ENCODE data around the gene HNRNPH2.

DNA sequence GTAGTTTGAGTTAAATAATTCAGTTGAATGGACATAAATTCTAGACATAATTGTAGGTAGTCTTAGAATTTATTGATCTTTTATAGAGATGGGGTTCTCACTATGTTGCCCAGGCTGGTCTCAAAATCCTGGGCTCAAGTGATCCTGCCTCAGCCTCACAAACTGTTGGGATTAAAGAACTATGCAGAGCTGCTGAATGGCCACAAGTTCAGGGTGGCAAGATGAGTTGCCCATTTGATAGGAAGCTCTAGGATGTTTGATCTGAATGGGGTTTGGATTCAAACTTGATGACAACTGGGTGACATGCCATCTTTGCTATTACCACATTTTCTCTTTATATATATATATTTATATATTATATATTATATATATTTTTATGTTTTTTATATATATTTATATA is 13.7 kb upstream of the HNRNPH2 start:
- TF ChIP-seq POLR2A (IDR thresholded peaks at IDR 0.05) (no peak), EP300 (IDR thresholded peaks at IDR 0.05) (no peak)
- TF ChIP-seq, protein P1, sequence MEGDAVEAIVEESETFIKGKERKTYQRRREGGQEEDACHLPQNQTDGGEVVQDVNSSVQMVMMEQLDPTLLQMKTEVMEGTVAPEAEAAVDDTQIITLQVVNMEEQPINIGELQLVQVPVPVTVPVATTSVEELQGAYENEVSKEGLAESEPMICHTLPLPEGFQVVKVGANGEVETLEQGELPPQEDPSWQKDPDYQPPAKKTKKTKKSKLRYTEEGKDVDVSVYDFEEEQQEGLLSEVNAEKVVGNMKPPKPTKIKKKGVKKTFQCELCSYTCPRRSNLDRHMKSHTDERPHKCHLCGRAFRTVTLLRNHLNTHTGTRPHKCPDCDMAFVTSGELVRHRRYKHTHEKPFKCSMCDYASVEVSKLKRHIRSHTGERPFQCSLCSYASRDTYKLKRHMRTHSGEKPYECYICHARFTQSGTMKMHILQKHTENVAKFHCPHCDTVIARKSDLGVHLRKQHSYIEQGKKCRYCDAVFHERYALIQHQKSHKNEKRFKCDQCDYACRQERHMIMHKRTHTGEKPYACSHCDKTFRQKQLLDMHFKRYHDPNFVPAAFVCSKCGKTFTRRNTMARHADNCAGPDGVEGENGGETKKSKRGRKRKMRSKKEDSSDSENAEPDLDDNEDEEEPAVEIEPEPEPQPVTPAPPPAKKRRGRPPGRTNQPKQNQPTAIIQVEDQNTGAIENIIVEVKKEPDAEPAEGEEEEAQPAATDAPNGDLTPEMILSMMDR (IDR thresholded peaks at IDR 0.05), result no peak

All from tibial nerve (tissue), 4 donors.